Measurements from ENCODE around the gene CASZ1. TPM values are rescaled to one million over a fixed set of nuclear protein-coding genes. Genes with fewer than 3 reads are reported as not detected.

Gene CASZ1
- total RNA-seq, 2 donors from 2014 or later: 1.6 to 1.8 TPM

- Mint-ChIP-seq H3K27ac (no peak overlapping the region), H3K9me3 (no peaks in the 10 kb centered on the region)
- ATAC-seq: no peak
Observed at GRCh38 chr1:10787286-10787685, 9.2 kb downstream of the CASZ1 start.

GRCh38 chr1:10785728-10786638 is 10.5 kb downstream of the CASZ1 start:
- Mint-ChIP-seq H3K27ac (no peak overlapping the region), H3K9me3 (no peaks in the 10 kb centered on the region), H3K36me3 (no peaks in the 10 kb centered on the region)
- no peak for ATAC-seq
- DNase-seq (ENCODE audit: low spot score in 2 of 2): no peak

More at GRCh38 chr1:10787286-10787685, 9.2 kb downstream of the CASZ1 start:
- DNase-seq (ENCODE audit: low spot score in 2 of 2): no peak
- H3K36me3 Mint-ChIP-seq: no peaks in the 10 kb centered on the region

DNA sequence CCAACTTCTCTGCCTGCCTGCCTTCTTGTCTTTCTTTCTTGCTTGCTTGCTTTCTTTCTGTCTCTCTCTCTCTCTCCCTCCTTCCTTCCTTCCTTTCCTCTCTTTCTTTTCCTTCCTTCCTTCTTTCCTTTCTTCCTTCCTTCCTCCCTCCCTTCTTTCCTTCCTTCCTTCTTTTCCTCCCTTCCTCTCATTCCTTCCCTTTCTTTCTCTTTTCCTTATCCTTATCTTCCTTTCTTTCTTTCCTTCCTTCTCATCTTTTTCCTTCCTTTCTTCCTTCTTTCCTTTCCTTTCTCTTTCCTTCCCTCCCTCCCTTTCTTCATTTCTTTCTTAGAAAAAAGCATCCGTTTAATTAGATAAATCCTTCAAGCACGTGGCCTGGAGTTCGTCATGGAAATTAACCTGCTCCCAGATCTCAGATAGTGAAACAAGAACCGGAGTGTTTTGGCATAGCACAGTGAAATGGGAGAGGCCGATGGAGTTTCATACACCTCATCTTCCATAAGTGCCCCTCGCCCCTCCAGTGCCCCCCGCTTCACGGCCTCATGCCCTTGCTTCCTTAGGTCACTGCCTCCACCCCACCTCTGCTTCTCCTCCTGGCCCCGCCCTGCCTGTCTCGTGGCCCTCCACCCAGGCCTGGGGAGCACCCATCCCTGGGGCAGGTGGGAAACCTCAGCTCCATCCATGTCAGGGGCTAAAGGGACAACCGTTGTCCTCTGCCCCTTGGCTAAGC is 11.3 kb downstream of the CASZ1 start:
- no peak for DNase-seq (ENCODE audit: low spot score in 2 of 2)
- H3K9me3 Mint-ChIP-seq: no peaks in the 10 kb centered on the region
- H3K36me3 Mint-ChIP-seq: no peaks in the 10 kb centered on the region
- ATAC-seq: no peak
- H3K27ac Mint-ChIP-seq: no peak overlapping the region

GRCh38 chr1:10782491-10783244 is 13.8 kb downstream of the CASZ1 start:
- Mint-ChIP-seq H3K36me3 (no peaks in the 10 kb centered on the region), H3K27ac (no peak overlapping the region), H3K9me3 (no peaks in the 10 kb centered on the region)
- DNase-seq (ENCODE audit: low spot score in 2 of 2): no peak
- ATAC-seq: no peak

- no peaks in the 10 kb centered on the region for H3K9me3 Mint-ChIP-seq
- ATAC-seq: no peak
- no peaks in the 10 kb centered on the region for H3K36me3 Mint-ChIP-seq
- no peak overlapping the region for H3K27ac Mint-ChIP-seq
- no peak for DNase-seq (ENCODE audit: low spot score in 2 of 2)
Observed at GRCh38 chr1:10781137-10781536, 15.3 kb downstream of the CASZ1 start.

DNA sequence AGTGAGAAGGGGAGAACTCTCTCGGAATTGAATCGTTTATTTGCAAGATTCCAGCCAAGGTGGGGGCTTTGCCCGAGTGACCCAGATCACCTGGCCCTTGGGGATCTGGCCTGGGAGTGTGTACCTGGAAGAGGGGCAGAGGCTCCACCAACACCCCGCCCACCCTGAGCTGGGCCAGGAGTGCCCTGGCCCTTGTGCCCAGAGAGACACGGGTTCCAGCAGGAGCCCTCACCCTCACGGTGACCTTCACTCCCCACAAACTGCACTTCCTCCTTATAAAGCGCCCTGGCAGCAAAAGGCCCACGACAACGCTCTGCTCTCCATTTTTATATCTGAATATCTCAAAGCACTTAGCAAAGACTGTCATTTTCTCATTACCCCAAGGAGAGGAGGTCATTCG is 16.6 kb downstream of the CASZ1 start:
- ATAC-seq: no peak
- no peaks in the 10 kb centered on the region for H3K36me3 Mint-ChIP-seq

GRCh38 chr1:10779201-10779600 is 17.2 kb downstream of the CASZ1 start:
- DNase-seq (ENCODE audit: low spot score in 2 of 2): no peak
- H3K27ac Mint-ChIP-seq: no peak overlapping the region
- no peak for ATAC-seq
- no peaks in the 10 kb centered on the region for H3K36me3 Mint-ChIP-seq
- no peaks in the 10 kb centered on the region for H3K9me3 Mint-ChIP-seq

More for the DNA sequence above, 16.6 kb downstream of the CASZ1 start:
- Mint-ChIP-seq H3K27ac (no peak overlapping the region), H3K9me3 (no peaks in the 10 kb centered on the region)
- DNase-seq (ENCODE audit: low spot score in 2 of 2): no peak

- no peak overlapping the region for H3K27ac Mint-ChIP-seq
- no peaks in the 10 kb centered on the region for H3K36me3 Mint-ChIP-seq
- DNase-seq (ENCODE audit: low spot score in 2 of 2) (no peak), ATAC-seq (no peak)
- H3K9me3 Mint-ChIP-seq: no peaks in the 10 kb centered on the region
Observed at GRCh38 chr1:10778640-10779039, 17.8 kb downstream of the CASZ1 start.

DNA sequence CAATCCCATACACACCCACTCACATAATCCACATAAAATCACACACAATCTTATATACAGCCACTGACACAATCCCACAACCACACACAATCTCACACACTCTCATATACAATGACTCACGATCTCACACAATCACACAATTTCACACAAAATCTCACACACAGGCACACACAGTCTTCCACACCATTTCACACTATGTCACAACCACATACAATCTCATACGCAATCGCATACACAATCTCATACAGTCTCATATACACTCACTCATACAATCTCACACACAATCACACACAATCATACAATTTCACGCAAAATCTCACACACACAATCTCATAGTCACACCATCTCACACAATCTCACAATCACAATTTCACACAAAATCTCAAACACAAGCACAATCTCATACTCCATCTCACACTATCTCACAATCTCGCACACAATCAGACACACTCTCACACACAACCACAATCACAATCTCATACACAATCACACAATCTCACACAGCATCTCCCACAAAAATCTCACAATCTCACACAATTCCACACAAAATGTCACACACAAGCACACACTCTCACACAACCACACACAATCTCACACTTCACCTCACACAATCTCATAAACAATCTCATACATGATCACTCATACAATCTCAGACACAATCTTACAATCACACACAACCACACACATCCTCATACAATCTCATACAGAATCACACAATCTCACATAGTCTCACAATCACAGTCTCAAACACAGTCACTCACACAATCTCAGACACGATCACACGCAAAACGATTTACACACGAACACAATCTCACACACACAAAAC is 18.5 kb downstream of the CASZ1 start:
- Mint-ChIP-seq H3K27ac (no peak overlapping the region), H3K9me3 (no peaks in the 10 kb centered on the region), H3K36me3 (no peaks in the 10 kb centered on the region)
- ATAC-seq (no peak), DNase-seq (ENCODE audit: low spot score in 2 of 2) (no peak)

GRCh38 chr1:10776190-10776905 is 20.1 kb downstream of the CASZ1 start:
- H3K27ac Mint-ChIP-seq: no peak overlapping the region
- no peak for ATAC-seq
- H3K36me3 Mint-ChIP-seq: no peaks in the 10 kb centered on the region
- no peak for DNase-seq (ENCODE audit: low spot score in 2 of 2)
- no peaks in the 10 kb centered on the region for H3K9me3 Mint-ChIP-seq

GRCh38 chr1:10775763-10776162 is 20.7 kb downstream of the CASZ1 start:
- H3K27ac Mint-ChIP-seq: no peak overlapping the region
- H3K36me3 Mint-ChIP-seq: no peaks in the 10 kb centered on the region
- ATAC-seq (no peak), DNase-seq (ENCODE audit: low spot score in 2 of 2) (no peak)
- no peaks in the 10 kb centered on the region for H3K9me3 Mint-ChIP-seq

- no peak for ATAC-seq
Observed at GRCh38 chr1:10774615-10775310, 21.7 kb downstream of the CASZ1 start.

GRCh38 chr1:10773851-10774614 is 22.4 kb downstream of the CASZ1 start:
- Mint-ChIP-seq H3K36me3 (no peaks in the 10 kb centered on the region), H3K9me3 (no peaks in the 10 kb centered on the region), H3K27ac (no peak overlapping the region)
- DNase-seq (ENCODE audit: low spot score in 2 of 2): no peak
- ATAC-seq: no peak

More at GRCh38 chr1:10774615-10775310, 21.7 kb downstream of the CASZ1 start:
- H3K36me3 Mint-ChIP-seq: no peaks in the 10 kb centered on the region
- no peak for DNase-seq (ENCODE audit: low spot score in 2 of 2)
- H3K9me3 Mint-ChIP-seq: no peaks in the 10 kb centered on the region
- no peak overlapping the region for H3K27ac Mint-ChIP-seq

DNA sequence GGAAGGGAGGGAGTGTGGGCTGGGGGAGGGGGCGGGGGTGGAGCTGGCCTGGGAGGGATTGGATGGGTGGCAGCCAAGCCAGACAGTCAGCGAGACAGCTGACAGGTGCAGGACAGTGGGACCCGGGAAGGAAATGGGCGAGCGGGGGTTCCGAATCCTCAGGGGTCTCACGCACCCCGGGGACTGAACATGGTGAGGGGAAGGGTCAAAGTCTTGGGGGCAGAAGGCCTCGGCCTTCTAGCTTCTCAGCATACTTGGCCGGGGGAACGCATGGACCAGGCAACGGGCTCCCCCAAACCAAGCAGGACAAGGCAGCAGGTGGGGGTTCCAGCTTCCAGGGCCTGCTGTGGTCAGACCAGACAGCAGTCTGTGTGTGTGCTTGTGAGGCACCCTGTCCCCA is 23.1 kb downstream of the CASZ1 start:
- Mint-ChIP-seq H3K9me3 (no peaks in the 10 kb centered on the region), H3K27ac (no peak overlapping the region), H3K36me3 (no peaks in the 10 kb centered on the region)
- ATAC-seq: no peak
- DNase-seq (ENCODE audit: low spot score in 2 of 2): no peak

GRCh38 chr1:10772711-10773110 is 23.7 kb downstream of the CASZ1 start:
- Mint-ChIP-seq H3K27ac (no peak overlapping the region), H3K9me3 (no peaks in the 10 kb centered on the region), H3K36me3 (no peaks in the 10 kb centered on the region)
- ATAC-seq (no peak), DNase-seq (ENCODE audit: low spot score in 2 of 2) (no peak)
